GM12875 (cell line): ENCODE results near the gene NAMPT.
"Not testable (repeated sequence)": the region's sequence is repeated elsewhere in the genome, so short reads cannot be mapped to it uniquely, and the experiment has no call there.

Source experiments
- H3K4me3 ChIP-seq: one replicate; pipeline ENCODE4 v1.5.1; 2011; ENCODE audit warnings: low read depth, low read length, control low read depth
- CTCF ChIP-seq: IDR thresholded peaks from 2 replicates; pipeline ENCODE4 v1.5.1; 2011; ENCODE audit warnings: low read depth, mild to moderate bottlenecking, control low read depth, inconsistent platforms, low read length, moderate library complexity, borderline replicate concordance; ENCODE audit not compliant: insufficient read depth

Gene NAMPT

GRCh38 chr7:106326594-106327537, 42.1 kb upstream of the NAMPT start:
- TF ChIP-seq CTCF = no peak

GRCh38 chr7:106324509-106324908, 39.7 kb upstream of the NAMPT start:
- not testable (repeated sequence) for H3K4me3 ChIP-seq

More at GRCh38 chr7:106326594-106327537, 42.1 kb upstream of the NAMPT start:
- H3K4me3 ChIP-seq = no peak overlapping the region

GRCh38 chr7:106320254-106320770, 35.5 kb upstream of the NAMPT start:
- H3K4me3 ChIP-seq = not testable (repeated sequence)

- TF ChIP-seq CTCF = no peak
Observed at GRCh38 chr7:106318482-106318881, 33.7 kb upstream of the NAMPT start.

GRCh38 chr7:106317971-106318370, 33.2 kb upstream of the NAMPT start:
- no peak overlapping the region for H3K4me3 ChIP-seq
- no peak for TF ChIP-seq CTCF

More at GRCh38 chr7:106318482-106318881, 33.7 kb upstream of the NAMPT start:
- no peak overlapping the region for H3K4me3 ChIP-seq

DNA sequence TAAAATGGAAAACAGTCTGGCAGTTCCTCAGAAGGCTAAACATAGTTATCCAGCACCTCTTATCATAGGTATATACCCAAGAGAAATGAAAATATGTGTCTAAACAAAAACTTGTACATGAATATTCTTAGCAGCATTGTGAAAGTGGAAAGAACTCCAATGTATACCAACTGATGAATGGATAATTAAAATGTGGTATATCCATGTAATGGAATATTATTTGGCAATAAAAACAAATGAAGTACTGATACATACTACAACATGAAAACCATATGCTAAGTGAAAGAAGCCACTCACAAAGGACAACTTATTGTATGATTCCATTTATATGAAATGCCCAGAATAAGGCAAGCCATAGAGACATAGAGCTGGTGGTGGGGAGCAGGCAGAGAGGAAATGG, 32.2 kb upstream of the NAMPT start:
- H3K4me3 ChIP-seq = no peak overlapping the region
- no peak for TF ChIP-seq CTCF

- no peak for TF ChIP-seq CTCF
- H3K4me3 ChIP-seq = no peak overlapping the region
Observed at GRCh38 chr7:106314875-106315274, 30.1 kb upstream of the NAMPT start.

DNA sequence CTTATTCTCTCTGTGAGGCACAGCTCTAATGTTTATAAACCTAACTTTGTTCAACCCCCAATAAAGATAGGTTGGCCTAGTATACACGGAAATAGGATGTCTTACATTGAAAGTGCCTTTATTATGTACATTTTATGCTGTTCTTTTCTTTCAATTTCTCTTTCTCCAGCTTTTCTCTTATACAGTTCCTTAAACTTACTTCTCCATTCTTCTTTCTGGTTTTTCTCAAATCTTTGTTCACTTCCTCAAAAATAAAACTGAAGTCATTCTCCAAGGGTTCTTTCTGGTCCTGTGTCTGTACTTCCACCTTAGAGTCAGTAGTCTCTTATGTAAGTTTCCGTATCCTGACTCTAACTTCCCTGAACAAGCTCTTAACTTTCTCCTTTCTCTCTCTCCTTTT, 29.2 kb upstream of the NAMPT start:
- no peak for TF ChIP-seq CTCF
- no peak overlapping the region for H3K4me3 ChIP-seq
